PC-3 (cell line): ENCODE measurements around the gene ABL1. TPM values are rescaled to one million over a fixed set of nuclear protein-coding genes. Genes with fewer than 3 reads are reported as not detected.
"Not testable (repeated sequence)": the region's sequence is repeated elsewhere in the genome, so short reads cannot be mapped to it uniquely, and the experiment has no call there.

Source experiments
- ATAC-seq: fragments of 200-7000 bp; cut with Tn5 transposase; 2 replicates; pipeline ENCODE4 v1.9.1; 2020; ENCODE audit warnings: mild to moderate bottlenecking, moderate library complexity
- BruUV-seq: library from RNA; stranded (reverse); fragments of 400-500 nt; replicated peaks from 2 replicates; lab custom pipeline; 2021; lab: Mats Ljungman, UMichigan
- CTCF ChIA-PET: fragments of 300-600 bp; sonication (Branson Sonifier 250); formaldehyde crosslinking; loops from one replicate; lab custom pipeline; 2022; ENCODE audit warnings: antibody characterized with exemption; lab: Charles Lee
- POLR2A ChIA-PET: fragments of 300-600 bp; sonication (Branson Sonifier 250); formaldehyde crosslinking; loops from one replicate; lab custom pipeline; 2022; ENCODE audit warnings: antibody characterized with exemption; ENCODE audit not compliant: unreplicated experiment; lab: Charles Lee
- DNase-seq: peaks from one replicate; pipeline ENCODE4 v3.0.0-alpha.2; 2015
- H2AFZ ChIP-seq: fragments of 300-600 bp; sonication (generic); 2 replicates; pipeline ENCODE4 v1.6.0; 2016; ENCODE audit warnings: antibody characterized with exemption, low read length
- H3F3A ChIP-seq: fragments of 300-600 bp; sonication (generic); one replicate; pipeline ENCODE4 v1.6.0; 2017; ENCODE audit warnings: antibody characterized with exemption, low read length, control low read depth, mild to moderate bottlenecking; ENCODE audit not compliant: unreplicated experiment
- H3K27ac ChIP-seq: fragments of 300-600 bp; sonication (generic); 2 replicates; pipeline ENCODE4 v1.5.1; 2016; ENCODE audit warnings: mild to moderate bottlenecking, low read length
- H3K27me3 ChIP-seq: fragments of 300-600 bp; sonication (generic); 2 replicates; pipeline ENCODE4 v1.6.1; 2016; ENCODE audit warnings: low read length, mixed read lengths
- H3K36me3 ChIP-seq: fragments of 300-600 bp; sonication (generic); 2 replicates; pipeline ENCODE4 v1.6.1; 2016; ENCODE audit warnings: low read depth, mixed run types, low read length, mixed read lengths
- H3K4me1 ChIP-seq: fragments of 300-600 bp; sonication (generic); 2 replicates; pipeline ENCODE4 v1.5.1; 2016; ENCODE audit warnings: low read length; ENCODE audit not compliant: insufficient read depth
- H3K4me2 ChIP-seq: fragments of 300-600 bp; sonication (generic); 2 replicates; pipeline ENCODE4 v1.6.0; 2016; ENCODE audit warnings: low read length
- H3K4me3 ChIP-seq: fragments of 300-600 bp; sonication (generic); 2 replicates; pipeline ENCODE4 v1.5.1; 2016; ENCODE audit warnings: mild to moderate bottlenecking, low read length, mixed read lengths
- H3K79me2 ChIP-seq: fragments of 300-600 bp; sonication (generic); 2 replicates; pipeline ENCODE4 v1.6.1; 2017; ENCODE audit warnings: low read length, mixed read lengths
- H3K9ac ChIP-seq: fragments of 300-600 bp; sonication (generic); 2 replicates; pipeline ENCODE4 v1.6.0; 2016; ENCODE audit warnings: mild to moderate bottlenecking, low read length
- H3K9me2 ChIP-seq: fragments of 300-600 bp; sonication (generic); replicated peaks from 2 replicates; pipeline ENCODE4 v1.6.1; 2016; ENCODE audit warnings: mixed run types, low read length, mixed read lengths
- H3K9me3 ChIP-seq: fragments of 300-600 bp; sonication (generic); 2 replicates; pipeline ENCODE4 v1.6.1; 2016; ENCODE audit warnings: low read length, mixed read lengths
- H4K20me1 ChIP-seq: fragments of 300-600 bp; sonication (generic); 2 replicates; pipeline ENCODE4 v1.6.1; 2016; ENCODE audit warnings: low read length, mixed read lengths
- EZH2 ChIP-seq: fragments of 300-600 bp; sonication (generic); IDR thresholded peaks from one replicate; pipeline ENCODE4 v1.6.1; 2017; ENCODE audit warnings: antibody characterized with exemption, mild to moderate bottlenecking, low read length; ENCODE audit not compliant: unreplicated experiment
- EZH2phosphoT487 ChIP-seq: fragments of 300-600 bp; sonication (generic); IDR thresholded peaks from 2 replicates; pipeline ENCODE4 v1.6.1; 2018; ENCODE audit warnings: mild to moderate bottlenecking, antibody characterized with exemption, low read length, borderline replicate concordance
- intact Hi-C: fragments of 100-400 bp; cut with micrococcal nuclease; formaldehyde crosslinking; loops from 2 replicates; pipeline ENCODE4 v1.9.0; 2023
- total RNA-seq: library from RNA; depleted of rRNA; stranded (reverse); fragments of >200 nt; gene quantifications from 2 replicates; pipeline ENCODE4 v1.2.3, GENCODE V29; 2014
- TF ChIP-seq, protein P1 (sequence below): fragments of 300-600 bp; sonication (generic); conservative IDR thresholded peaks from 2 replicates; pipeline ENCODE4 v1.5.1; 2017; ENCODE audit warnings: antibody characterized with exemption, low read depth, mild to moderate bottlenecking, low read length

Gene ABL1
- total RNA-seq, 1 experiment from 2014 or later, result 22.8 TPM

DNA sequence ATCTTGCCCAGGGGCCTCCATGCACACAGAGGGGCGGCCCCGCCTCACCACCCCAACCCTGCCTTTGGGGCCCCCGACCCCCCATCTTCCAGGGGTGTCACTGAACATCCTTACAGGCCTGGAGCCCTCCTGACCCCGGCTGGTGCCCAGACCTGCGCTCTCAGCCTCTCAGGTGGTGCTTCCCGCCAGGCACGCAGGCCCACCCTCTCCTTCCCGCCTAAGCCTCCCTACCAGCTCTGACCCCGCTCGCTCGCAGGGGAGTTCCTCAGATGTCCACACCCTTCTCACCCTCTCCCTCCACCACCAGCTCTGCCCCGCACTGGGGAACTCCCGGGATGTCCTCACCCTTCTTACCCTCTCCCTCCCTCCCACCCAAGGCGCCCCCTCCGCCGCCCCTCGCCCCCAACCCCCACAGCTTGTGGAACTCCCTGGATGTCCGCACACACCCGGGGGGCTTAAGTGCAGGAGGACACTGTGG is 73.9 kb downstream of the ABL1 start:
- Histone ChIP-seq H3K27me3 (no peaks in the 10 kb centered on the region), H3K27ac (no peak overlapping the region), H3K79me2 (no peaks in the 10 kb centered on the region), H3K9ac (no peak overlapping the region), H3F3A (no peaks in the 10 kb centered on the region), H3K36me3 (no peaks in the 10 kb centered on the region), H2AFZ (no peak overlapping the region), H3K4me1 (peaks cover 11% of the 10 kb centered on the region), H3K9me3 (no peaks in the 10 kb centered on the region), H4K20me1 (no peaks in the 10 kb centered on the region), H3K9me2 (no peaks in the 10 kb centered on the region), H3K4me2 (no peak overlapping the region), H3K4me3 (no peak overlapping the region)
- DNase-seq (no peak), ATAC-seq (no peak)
- POLR2A ChIA-PET, result no interaction called here
- intact Hi-C loops, result no loop called here
- BruUV-seq, result no TSS peak
- TF ChIP-seq EZH2 (no peak), EZH2phosphoT487 (no peak)
- TF ChIP-seq, protein P1, sequence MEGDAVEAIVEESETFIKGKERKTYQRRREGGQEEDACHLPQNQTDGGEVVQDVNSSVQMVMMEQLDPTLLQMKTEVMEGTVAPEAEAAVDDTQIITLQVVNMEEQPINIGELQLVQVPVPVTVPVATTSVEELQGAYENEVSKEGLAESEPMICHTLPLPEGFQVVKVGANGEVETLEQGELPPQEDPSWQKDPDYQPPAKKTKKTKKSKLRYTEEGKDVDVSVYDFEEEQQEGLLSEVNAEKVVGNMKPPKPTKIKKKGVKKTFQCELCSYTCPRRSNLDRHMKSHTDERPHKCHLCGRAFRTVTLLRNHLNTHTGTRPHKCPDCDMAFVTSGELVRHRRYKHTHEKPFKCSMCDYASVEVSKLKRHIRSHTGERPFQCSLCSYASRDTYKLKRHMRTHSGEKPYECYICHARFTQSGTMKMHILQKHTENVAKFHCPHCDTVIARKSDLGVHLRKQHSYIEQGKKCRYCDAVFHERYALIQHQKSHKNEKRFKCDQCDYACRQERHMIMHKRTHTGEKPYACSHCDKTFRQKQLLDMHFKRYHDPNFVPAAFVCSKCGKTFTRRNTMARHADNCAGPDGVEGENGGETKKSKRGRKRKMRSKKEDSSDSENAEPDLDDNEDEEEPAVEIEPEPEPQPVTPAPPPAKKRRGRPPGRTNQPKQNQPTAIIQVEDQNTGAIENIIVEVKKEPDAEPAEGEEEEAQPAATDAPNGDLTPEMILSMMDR, result no peak
- CTCF ChIA-PET, result no interaction called here

DNA sequence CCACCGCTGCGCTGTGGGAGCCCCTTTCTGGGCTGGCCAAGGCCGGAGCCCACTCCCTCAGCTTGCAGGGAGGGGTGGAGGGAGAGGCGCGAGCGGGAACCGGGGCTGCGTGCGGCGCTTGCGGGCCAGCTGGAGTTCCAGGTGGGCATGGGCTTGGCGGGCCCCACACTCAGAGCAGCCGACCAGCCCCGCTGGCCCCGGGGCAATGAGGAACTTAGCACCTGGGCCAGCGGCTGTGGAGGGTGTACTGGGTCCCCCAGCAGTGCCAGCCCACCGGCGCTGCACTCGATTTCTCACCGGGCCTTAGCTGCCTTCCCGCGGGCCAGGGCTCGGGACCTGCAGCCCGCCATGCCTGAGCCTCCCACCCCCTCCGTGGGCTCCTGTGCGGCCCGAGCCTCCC is 75.0 kb downstream of the ABL1 start:
- intact Hi-C loops, H3F3A ChIP-seq, H3K9me3 ChIP-seq, H3K36me3 ChIP-seq, H3K4me2 ChIP-seq, H4K20me1 ChIP-seq, DNase-seq, H3K27me3 ChIP-seq, H3K4me3 ChIP-seq, H3K9me2 ChIP-seq, POLR2A ChIA-PET, H3K27ac ChIP-seq, H2AFZ ChIP-seq, ATAC-seq, H3K9ac ChIP-seq, H3K79me2 ChIP-seq, BruUV-seq, CTCF ChIA-PET: not testable (repeated sequence)
- H3K4me1 ChIP-seq, result peaks cover 11% of the 10 kb centered on the region

DNA sequence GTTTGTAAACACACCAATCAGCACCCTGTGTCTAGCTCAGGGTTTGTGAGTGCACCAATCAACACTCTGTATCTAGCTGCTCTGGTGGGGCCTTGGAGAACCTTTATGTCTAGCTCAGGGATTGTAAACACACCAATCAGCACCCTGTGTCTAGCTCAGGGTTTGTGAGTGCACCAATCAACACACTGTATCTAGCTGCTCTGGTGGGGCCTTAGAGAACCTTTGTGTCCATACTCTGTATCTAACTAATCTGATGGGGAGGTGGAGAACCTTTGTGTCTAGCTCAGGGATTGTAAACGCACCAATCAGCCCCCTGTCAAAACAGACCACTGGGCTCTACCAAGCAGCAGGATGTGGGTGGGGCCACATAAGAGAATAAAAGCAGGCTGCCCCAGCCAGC is 75.6 kb downstream of the ABL1 start:
- peaks cover 11% of the 10 kb centered on the region for H3K4me1 ChIP-seq
- POLR2A ChIA-PET, H3K27ac ChIP-seq, H3K9me3 ChIP-seq, H3K36me3 ChIP-seq, H3K9me2 ChIP-seq, CTCF ChIA-PET, intact Hi-C loops, BruUV-seq, ATAC-seq, H4K20me1 ChIP-seq, DNase-seq, H3K27me3 ChIP-seq, H3F3A ChIP-seq, H2AFZ ChIP-seq, H3K4me2 ChIP-seq, H3K9ac ChIP-seq, H3K4me3 ChIP-seq, H3K79me2 ChIP-seq: not testable (repeated sequence)
